NT2/D1 (cell line): ENCODE data around the gene KRTAP10-9.

Experiments
- SUZ12 ChIP-seq: IDR thresholded peaks from 2 replicates; pipeline ENCODE4 v1.6.1; 2011; ENCODE audit not compliant: insufficient read length, insufficient read depth; ENCODE audit errors: extremely low read depth
- YY1 ChIP-seq: IDR thresholded peaks from 2 replicates; pipeline ENCODE4 v1.6.1; 2011; ENCODE audit not compliant: insufficient read length, insufficient read depth
- ZNF274 ChIP-seq: IDR thresholded peaks from 2 replicates; pipeline ENCODE4 v1.6.1; 2011; ENCODE audit warnings: mild to moderate bottlenecking, low read depth, low read length

GRCh38 chr21:44613386-44614155 is 13.3 kb upstream of the KRTAP10-9 start:
- TF ChIP-seq ZNF274 (no peak), YY1 (no peak), SUZ12 (no peak)
